HepG2 (cell line): Measurements from ENCODE around the gene CARS2. TPM values are rescaled to one million over a fixed set of nuclear protein-coding genes. Genes with fewer than 3 reads are reported as not detected.

ENCODE experiments used
- AGO1 ChIP-seq: fragments of 200-400 bp; formaldehyde crosslinking; IDR thresholded peaks from 2 replicates; pipeline ENCODE4 v1.6.1; 2017; ENCODE audit warnings: mild to moderate bottlenecking, low read depth, low read length, moderate library complexity; ENCODE audit not compliant: poor library complexity, severe bottlenecking
- ATM ChIP-seq: fragments of 450-650 bp; IDR thresholded peaks from 2 replicates; pipeline ENCODE4 v1.7.1; 2017; ENCODE audit warnings: mild to moderate bottlenecking, borderline replicate concordance
- EHMT2 ChIP-seq: fragments of 200-600 bp; sonication (generic); IDR thresholded peaks from 2 replicates; pipeline ENCODE4 v1.7.0; 2017; ENCODE audit warnings: antibody characterized with exemption, low read depth, low read length, borderline replicate concordance
- MYC ChIP-seq: sonication (generic); formaldehyde crosslinking; IDR thresholded peaks from 2 replicates; pipeline ENCODE4 v1.9.0; 2021; ENCODE audit warnings: missing genetic modification reagents, borderline replicate concordance
- NAIF1 ChIP-seq: sonication (generic); formaldehyde crosslinking; IDR thresholded peaks from 2 replicates; pipeline ENCODE4 v1.5.0; 2020; ENCODE audit warnings: mild to moderate bottlenecking, missing genetic modification reagents, borderline replicate concordance
- NCOA5 ChIP-seq: sonication (generic); formaldehyde crosslinking; IDR thresholded peaks from 2 replicates; pipeline ENCODE4 v1.4.0; 2020; ENCODE audit warnings: missing genetic modification reagents
- PPARG ChIP-seq: conservative IDR thresholded peaks from 2 replicates; pipeline ENCODE4 v1.6.1; 2016; ENCODE audit warnings: missing biosample characterization, missing genetic modification reagents
- U2AF2 ChIP-seq: fragments of 200-400 bp; formaldehyde crosslinking; IDR thresholded peaks from 2 replicates; pipeline ENCODE4 v1.6.1; 2017; ENCODE audit warnings: low read depth, mild to moderate bottlenecking, low read length
- ZNF274 ChIP-seq: sonication (generic); formaldehyde crosslinking; IDR thresholded peaks from 2 replicates; pipeline ENCODE4 v1.5.1; 2020; ENCODE audit warnings: mild to moderate bottlenecking, missing genetic modification reagents
- ZNF850 ChIP-seq: sonication (generic); formaldehyde crosslinking; conservative IDR thresholded peaks from 2 replicates; pipeline ENCODE4 v1.9.0; 2021; ENCODE audit warnings: mild to moderate bottlenecking, missing genetic modification reagents
- ZNF879 ChIP-seq: sonication (generic); formaldehyde crosslinking; IDR thresholded peaks from 2 replicates; pipeline ENCODE4 v1.8.1; 2023; ENCODE audit warnings: missing genetic modification reagents
- ZSCAN20 ChIP-seq: sonication (generic); formaldehyde crosslinking; IDR thresholded peaks from 2 replicates; pipeline ENCODE4 v1.4.0; 2020; ENCODE audit warnings: missing genetic modification reagents, mild to moderate bottlenecking, borderline replicate concordance
- polyA plus RNA-seq, 8 experiments: library from polyadenylated mRNA; depleted of rRNA in 3 of 8; stranded (reverse) in 7 of 8; unstranded in 1 of 8; fragments of >200 nt; fragmentation: Illumina TruSeq in 4 of 8; extraction: Trizol in 4 of 8; gene quantifications; 2 replicates each; pipeline versions ENCODE4 v1.2.1 to v1.2.3, GENCODE V29; 2011 to 2016; ENCODE audit warnings: low read depth in 4 of 8, missing spikeins in 1 of 8, mixed read lengths in 1 of 8; ENCODE audit not compliant: insufficient read depth in 1 of 8
- total RNA-seq, 5 experiments: library from RNA; depleted of rRNA; stranded (reverse); fragments of >200 nt; fragmentation: Illumina TruSeq; extraction: Trizol; gene quantifications; 2 replicates each; pipeline ENCODE4 v1.2.3, GENCODE V29; 2016; ENCODE audit warnings: low read depth in 1 of 5
- TF ChIP-seq, protein P1 (sequence below): sonication (generic); formaldehyde crosslinking; IDR thresholded peaks from 2 replicates; pipeline ENCODE4 v1.4.0; 2020; ENCODE audit warnings: missing genetic modification reagents, low read depth, mild to moderate bottlenecking, borderline replicate concordance
- TF ChIP-seq, protein P2 (sequence below): IDR thresholded peaks from 2 replicates; pipeline ENCODE4 v1.6.1; 2016; ENCODE audit warnings: missing compliant biosample characterization, missing genetic modification reagents, borderline replicate concordance
- TF ChIP-seq, protein P3 (sequence below), 2 experiments: IDR thresholded peaks; 2 replicates each; pipeline ENCODE4 v1.6.1; 2011 to 2012; ENCODE audit warnings: low read length in 2 of 2, borderline replicate concordance in 1 of 2, low read depth in 1 of 2, mild to moderate bottlenecking in 1 of 2, moderate library complexity in 1 of 2
- TF ChIP-seq, protein P4 (sequence below): fragments of 450-650 bp; IDR thresholded peaks from 2 replicates; pipeline ENCODE4 v1.6.1; 2016

Gene CARS2
- total and polyA plus RNA-seq, 2 of the 13 experiments (the other 11 are each of a cell fraction or from before 2014, with no cell fraction given) = 41.1 to 59.3 TPM

DNA sequence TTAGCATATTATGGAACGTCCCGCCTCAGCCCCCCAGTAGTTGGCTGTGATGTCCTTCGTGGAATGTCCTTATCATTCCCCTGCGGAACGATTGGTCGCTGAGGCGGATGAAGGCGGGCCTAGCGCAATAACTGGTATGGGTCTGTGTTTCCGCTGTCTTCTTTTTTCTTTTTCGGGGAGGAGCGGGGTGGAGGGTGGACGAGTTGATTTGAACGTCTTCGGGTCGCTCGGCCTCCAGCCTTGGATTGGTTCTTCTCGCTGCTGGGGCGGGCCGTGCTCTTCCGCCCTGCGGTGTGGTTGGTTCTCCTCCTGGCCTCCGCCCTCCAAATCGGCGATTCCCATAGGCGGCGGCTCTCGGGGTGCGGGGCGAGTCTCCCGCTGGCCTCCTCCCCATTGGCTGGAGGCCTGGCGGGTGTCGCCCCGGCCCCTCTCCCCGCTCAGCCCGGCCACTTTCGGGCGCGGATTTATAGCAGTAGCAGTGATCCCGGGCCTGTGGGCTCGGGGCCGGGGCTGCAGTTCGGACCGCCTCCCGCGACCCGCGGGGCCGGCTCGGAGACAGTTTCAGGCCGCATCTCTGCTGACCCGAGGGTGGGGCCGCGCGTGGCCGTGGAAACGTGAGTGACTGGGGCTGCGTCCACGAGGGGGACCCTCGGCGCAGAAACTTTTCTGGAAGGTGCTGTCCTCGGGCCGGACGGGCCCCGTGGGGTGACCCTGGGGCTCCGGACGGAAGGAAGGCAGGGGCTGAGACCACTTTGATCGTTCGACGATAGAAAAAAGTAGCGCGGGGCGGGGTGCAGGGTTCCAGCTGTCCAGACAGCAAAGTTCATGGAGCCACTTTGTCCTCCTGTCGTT, 9.7 kb upstream of the CARS2 start (continued):
- TF ChIP-seq U2AF2 (no peak), PPARG (no peak; the same call in 1 of the 2 replicates), ZNF879 (no peak), NAIF1 (CRISPR knock-in tag) (peak; percentile 82), ZNF274 (peak; percentile 79; the same call in 1 of the 2 replicates), ATM (no peak), MYC (peak; percentile 60; the same call in 1 of the 2 replicates), AGO1 (no peak), ZNF850 (no peak), EHMT2 (no peak), ZSCAN20 (peak; percentile 76; the same call in 1 of the 2 replicates), NCOA5 (CRISPR knock-in tag) (no peak)
- TF ChIP-seq, protein P1, sequence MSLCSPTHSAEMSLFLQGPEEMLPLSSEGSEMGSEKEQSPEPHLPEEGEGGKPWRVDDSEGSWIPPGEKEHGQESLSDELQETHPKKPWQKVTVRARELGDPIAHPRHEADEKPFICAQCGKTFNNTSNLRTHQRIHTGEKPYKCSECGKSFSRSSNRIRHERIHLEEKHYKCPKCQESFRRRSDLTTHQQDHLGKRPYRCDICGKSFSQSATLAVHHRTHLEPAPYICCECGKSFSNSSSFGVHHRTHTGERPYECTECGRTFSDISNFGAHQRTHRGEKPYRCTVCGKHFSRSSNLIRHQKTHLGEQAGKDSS = no peak
- TF ChIP-seq, protein P2, sequence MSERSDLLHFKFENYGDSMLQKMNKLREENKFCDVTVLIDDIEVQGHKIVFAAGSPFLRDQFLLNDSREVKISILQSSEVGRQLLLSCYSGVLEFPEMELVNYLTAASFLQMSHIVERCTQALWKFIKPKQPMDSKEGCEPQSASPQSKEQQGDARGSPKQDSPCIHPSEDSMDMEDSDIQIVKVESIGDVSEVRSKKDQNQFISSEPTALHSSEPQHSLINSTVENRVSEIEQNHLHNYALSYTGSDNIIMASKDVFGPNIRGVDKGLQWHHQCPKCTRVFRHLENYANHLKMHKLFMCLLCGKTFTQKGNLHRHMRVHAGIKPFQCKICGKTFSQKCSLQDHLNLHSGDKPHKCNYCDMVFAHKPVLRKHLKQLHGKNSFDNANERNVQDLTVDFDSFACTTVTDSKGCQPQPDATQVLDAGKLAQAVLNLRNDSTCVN (CRISPR knock-in tag) = no peak; the same call in 1 of the 2 replicates
- TF ChIP-seq, protein P3, sequence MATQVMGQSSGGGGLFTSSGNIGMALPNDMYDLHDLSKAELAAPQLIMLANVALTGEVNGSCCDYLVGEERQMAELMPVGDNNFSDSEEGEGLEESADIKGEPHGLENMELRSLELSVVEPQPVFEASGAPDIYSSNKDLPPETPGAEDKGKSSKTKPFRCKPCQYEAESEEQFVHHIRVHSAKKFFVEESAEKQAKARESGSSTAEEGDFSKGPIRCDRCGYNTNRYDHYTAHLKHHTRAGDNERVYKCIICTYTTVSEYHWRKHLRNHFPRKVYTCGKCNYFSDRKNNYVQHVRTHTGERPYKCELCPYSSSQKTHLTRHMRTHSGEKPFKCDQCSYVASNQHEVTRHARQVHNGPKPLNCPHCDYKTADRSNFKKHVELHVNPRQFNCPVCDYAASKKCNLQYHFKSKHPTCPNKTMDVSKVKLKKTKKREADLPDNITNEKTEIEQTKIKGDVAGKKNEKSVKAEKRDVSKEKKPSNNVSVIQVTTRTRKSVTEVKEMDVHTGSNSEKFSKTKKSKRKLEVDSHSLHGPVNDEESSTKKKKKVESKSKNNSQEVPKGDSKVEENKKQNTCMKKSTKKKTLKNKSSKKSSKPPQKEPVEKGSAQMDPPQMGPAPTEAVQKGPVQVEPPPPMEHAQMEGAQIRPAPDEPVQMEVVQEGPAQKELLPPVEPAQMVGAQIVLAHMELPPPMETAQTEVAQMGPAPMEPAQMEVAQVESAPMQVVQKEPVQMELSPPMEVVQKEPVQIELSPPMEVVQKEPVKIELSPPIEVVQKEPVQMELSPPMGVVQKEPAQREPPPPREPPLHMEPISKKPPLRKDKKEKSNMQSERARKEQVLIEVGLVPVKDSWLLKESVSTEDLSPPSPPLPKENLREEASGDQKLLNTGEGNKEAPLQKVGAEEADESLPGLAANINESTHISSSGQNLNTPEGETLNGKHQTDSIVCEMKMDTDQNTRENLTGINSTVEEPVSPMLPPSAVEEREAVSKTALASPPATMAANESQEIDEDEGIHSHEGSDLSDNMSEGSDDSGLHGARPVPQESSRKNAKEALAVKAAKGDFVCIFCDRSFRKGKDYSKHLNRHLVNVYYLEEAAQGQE (IDR thresholded peaks at IDR 0.05; ENCODE audit: borderline replicate concordance in 1 of 2, low read depth in 1 of 2, low read length in 2 of 2) = 0 out of 4 replicates have a peak, but pooled peaks of 1 of the 2 experiments have one; percentile 22
- TF ChIP-seq, protein P4, sequence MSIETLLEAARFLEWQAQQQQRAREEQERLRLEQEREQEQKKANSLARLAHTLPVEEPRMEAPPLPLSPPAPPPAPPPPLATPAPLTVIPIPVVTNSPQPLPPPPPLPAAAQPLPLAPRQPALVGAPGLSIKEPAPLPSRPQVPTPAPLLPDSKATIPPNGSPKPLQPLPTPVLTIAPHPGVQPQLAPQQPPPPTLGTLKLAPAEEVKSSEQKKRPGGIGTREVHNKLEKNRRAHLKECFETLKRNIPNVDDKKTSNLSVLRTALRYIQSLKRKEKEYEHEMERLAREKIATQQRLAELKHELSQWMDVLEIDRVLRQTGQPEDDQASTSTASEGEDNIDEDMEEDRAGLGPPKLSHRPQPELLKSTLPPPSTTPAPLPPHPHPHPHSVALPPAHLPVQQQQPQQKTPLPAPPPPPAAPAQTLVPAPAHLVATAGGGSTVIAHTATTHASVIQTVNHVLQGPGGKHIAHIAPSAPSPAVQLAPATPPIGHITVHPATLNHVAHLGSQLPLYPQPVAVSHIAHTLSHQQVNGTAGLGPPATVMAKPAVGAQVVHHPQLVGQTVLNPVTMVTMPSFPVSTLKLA = peak; percentile 11; the same call in 1 of the 2 replicates
